ENCODE data around the gene PDE9A. TPM values are rescaled to one million over a fixed set of nuclear protein-coding genes. Genes with fewer than 3 reads are reported as not detected.

Gene PDE9A
- total and polyA plus RNA-seq, 2 experiments from 2014 or later = 14.3 to 19.6 TPM

DNA sequence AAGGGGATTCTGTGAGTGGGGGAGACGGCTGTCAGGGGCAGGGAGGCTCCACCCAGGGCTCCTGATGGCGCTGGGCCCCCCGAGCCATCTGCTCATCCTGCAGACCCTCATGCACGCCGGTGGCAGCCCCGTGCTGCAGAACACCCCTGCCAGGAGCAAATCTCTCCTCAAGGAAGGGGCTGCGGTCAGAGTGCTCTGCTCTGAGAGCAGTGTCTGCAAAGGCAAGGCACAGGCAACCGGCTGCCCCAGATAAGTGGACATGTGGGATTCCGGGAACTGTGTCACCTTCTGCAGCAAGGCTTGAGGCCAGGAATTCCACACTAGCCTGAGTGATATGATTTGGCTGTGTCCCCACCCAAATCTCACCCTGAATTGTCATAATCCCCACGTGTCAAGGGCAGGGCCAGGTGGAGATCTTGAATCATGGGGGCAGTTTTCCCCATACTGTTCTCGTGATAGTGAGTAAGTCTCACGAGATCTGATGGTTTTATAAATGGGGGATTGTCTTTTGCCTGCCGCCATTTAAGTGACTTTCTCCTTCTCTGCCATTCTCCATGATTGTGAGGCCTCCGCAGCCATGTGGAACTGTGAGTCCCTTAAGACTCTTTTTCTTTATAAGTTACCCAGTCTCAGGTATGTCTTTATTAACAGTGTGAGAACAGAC, 101.0 kb downstream of the PDE9A start:
- DNase-seq (ENCODE audit: low spot score) = no peak
- H3K9me3 ChIP-seq (ENCODE audit: low read depth) = no peaks in the 10 kb centered on the region
- no peaks in the 10 kb centered on the region for H3K79me2 ChIP-seq
- no peak overlapping the region for H3K4me3 ChIP-seq
- TF ChIP-seq CTCF (IDR thresholded peaks at IDR 0.05; ENCODE audit: poor library complexity) = no peak
- no peak overlapping the region for H3K4me2 ChIP-seq
- no peaks in the 10 kb centered on the region for H3K27me3 ChIP-seq
- 91% methylated on average over 14 of the region's 14 CpGs for WGBS (ENCODE audit: low lambda C conversion rate, missing lambda C conversion rate)
- no peaks in the 10 kb centered on the region for H3K36me3 ChIP-seq (replicated peaks; ENCODE audit: insufficient read depth, low read depth)
- no peak overlapping the region for H2AFZ ChIP-seq
- no peaks in the 10 kb centered on the region for H3K4me1 ChIP-seq (ENCODE audit: insufficient read depth)
- no peaks in the 10 kb centered on the region for H4K20me1 ChIP-seq (ENCODE audit: insufficient read depth, poor library complexity, severe bottlenecking)
- H3K27ac ChIP-seq = no peak overlapping the region
- no peaks in the 10 kb centered on the region for H3K9me2 ChIP-seq (replicated peaks; ENCODE audit: insufficient read depth)

- Histone ChIP-seq H3K9me3 (ENCODE audit: low read depth) (no peaks in the 10 kb centered on the region), H4K20me1 (ENCODE audit: insufficient read depth, poor library complexity, severe bottlenecking) (no peaks in the 10 kb centered on the region), H3K27me3 (no peaks in the 10 kb centered on the region), H3K4me3 (no peak overlapping the region), H3K4me1 (ENCODE audit: insufficient read depth) (no peaks in the 10 kb centered on the region), H2AFZ (no peak overlapping the region), H3K27ac (no peak overlapping the region), H3K36me3 (replicated peaks; ENCODE audit: insufficient read depth, low read depth) (no peaks in the 10 kb centered on the region), H3K4me2 (no peak overlapping the region), H3K79me2 (no peaks in the 10 kb centered on the region), H3K9me2 (replicated peaks; ENCODE audit: insufficient read depth) (no peaks in the 10 kb centered on the region)
- DNase-seq (ENCODE audit: low spot score) = no peak
- WGBS (ENCODE audit: low lambda C conversion rate, missing lambda C conversion rate) = 96% methylated on average over 14 of the region's 14 CpGs
- no peak for TF ChIP-seq EZH2 (IDR thresholded peaks at IDR 0.05; ENCODE audit: borderline replicate concordance)
- TF ChIP-seq EZH2phosphoT487 (IDR thresholded peaks at IDR 0.05; ENCODE audit: low read depth, severe bottlenecking, unreplicated experiment) = no peak
- no peak for TF ChIP-seq CTCF (IDR thresholded peaks at IDR 0.05; ENCODE audit: poor library complexity)
Measured at GRCh38 chr21:42755031-42755665, 101.7 kb downstream of the PDE9A start.

GRCh38 chr21:42755766-42756579, 102.6 kb downstream of the PDE9A start:
- TF ChIP-seq EZH2phosphoT487 (IDR thresholded peaks at IDR 0.05; ENCODE audit: low read depth, severe bottlenecking, unreplicated experiment) = no peak
- no peak for TF ChIP-seq EZH2 (IDR thresholded peaks at IDR 0.05; ENCODE audit: borderline replicate concordance)
- TF ChIP-seq CTCF (IDR thresholded peaks at IDR 0.05; ENCODE audit: poor library complexity) = no peak

More at GRCh38 chr21:42755766-42756579, 102.6 kb downstream of the PDE9A start:
- Histone ChIP-seq H3K27ac (no peak overlapping the region), H3K9me2 (replicated peaks; ENCODE audit: insufficient read depth) (no peaks in the 10 kb centered on the region), H4K20me1 (ENCODE audit: insufficient read depth, poor library complexity, severe bottlenecking) (no peaks in the 10 kb centered on the region), H3K27me3 (no peaks in the 10 kb centered on the region), H3K9me3 (ENCODE audit: low read depth) (no peaks in the 10 kb centered on the region), H2AFZ (no peak overlapping the region), H3K4me3 (no peak overlapping the region), H3K36me3 (replicated peaks; ENCODE audit: insufficient read depth, low read depth) (no peaks in the 10 kb centered on the region), H3K4me2 (no peak overlapping the region), H3K79me2 (no peaks in the 10 kb centered on the region), H3K4me1 (ENCODE audit: insufficient read depth) (peaks cover 4% of the 10 kb centered on the region)
- no peak for DNase-seq (ENCODE audit: low spot score)
- 99% methylated on average over 19 of the region's 20 CpGs for WGBS (ENCODE audit: low lambda C conversion rate, missing lambda C conversion rate)
